Measurements from ENCODE around the gene YPEL4. TPM values are rescaled to one million over a fixed set of nuclear protein-coding genes. Genes with fewer than 3 reads are reported as not detected.

The YPEL4 gene
- total RNA-seq, 3 donors from 2014 or later (not counting 1 experiment from before 2014, with no cell fraction given) = 1.2 to 1.3 (median 1.2) TPM

GRCh38 chr11:57596266-57596885 lies 53.3 kb downstream of the YPEL4 start:
- H3K27ac ChIP-seq (ENCODE audit: low read length) = no peak overlapping the region
- peaks cover 33 to 41% of the 10 kb centered on the region in 2 donors for H3K27me3 Mint-ChIP-seq (ENCODE audit: low read depth in 2 of 2)
- ATAC-seq (no peak), DNase-seq (no peak)
- no peak overlapping the region for H3K27ac Mint-ChIP-seq
- no peaks in the 10 kb centered on the region for H3K36me3 Mint-ChIP-seq
- H3K9me3 Mint-ChIP-seq = no peaks in the 10 kb centered on the region
- no peaks in the 10 kb centered on the region for H3K9me3 ChIP-seq (ENCODE audit: control insufficient read depth, insufficient read depth, low read length)
- TF ChIP-seq CTCF (IDR thresholded peaks at IDR 0.05) = no peak
- H3K4me3 ChIP-seq (ENCODE audit: low read length) = no peak overlapping the region
- WGBS (ENCODE audit: insufficient coverage) = 82% methylated on average over 4 of the region's 5 CpGs
- H3K27me3 ChIP-seq (ENCODE audit: control insufficient read depth, insufficient read depth, low read length) = peaks cover 6% of the 10 kb centered on the region
- H3K4me1 ChIP-seq (ENCODE audit: control insufficient read depth, insufficient read depth, low read length) = peaks cover 3% of the 10 kb centered on the region
- intact Hi-C loops (cut with micrococcal nuclease) = no loop called here
- peaks cover 0 to 11% of the 10 kb centered on the region in 2 donors for H3K4me1 Mint-ChIP-seq
- H3K4me3 Mint-ChIP-seq = no peak overlapping the region
- H3K36me3 ChIP-seq (ENCODE audit: control insufficient read depth, insufficient read depth, low read length) = no peaks in the 10 kb centered on the region

Other genes starting within 250 kb of the YPEL4 start
- gene SLC43A3, start 222.8 kb downstream of the YPEL4 start, total RNA-seq = 10 to 100 TPM; 17.0 to 22.2 (median 20.7) TPM
- gene RTN4RL2, start 189.4 kb downstream of the YPEL4 start, total RNA-seq = under 1 TPM; 0.38 to 0.61 (median 0.48) TPM
- 10 to 100 TPM; 11.3 to 20.6 (median 13.9) TPM for gene SLC43A1, start 134.2 kb downstream of the YPEL4 start, total RNA-seq
- 10 to 100 TPM; 15.0 to 18.8 (median 17.1) TPM for gene TIMM10, start 119.2 kb downstream of the YPEL4 start, total RNA-seq
- not detected for gene SMTNL1, start 112.3 kb downstream of the YPEL4 start, total RNA-seq
- gene UBE2L6, start 82.2 kb downstream of the YPEL4 start, total RNA-seq = 100 to 1,000 TPM in 2 of 3 donors, 10 to 100 TPM in 1; 89.1 to 108 (median 103) TPM
- gene SERPING1, start 52.2 kb downstream of the YPEL4 start, total RNA-seq = under 1 TPM in 1 of 3 donors, not detected in 2; 0.50 TPM
- 10 to 100 TPM; 18.5 to 23.1 (median 22.8) TPM for gene CLP1, start 7.8 kb upstream of the YPEL4 start, total RNA-seq
- 10 to 100 TPM; 46.1 to 64.0 (median 55.5) TPM for gene ZDHHC5, start 18.2 kb upstream of the YPEL4 start, total RNA-seq
- gene MED19, start 62.3 kb upstream of the YPEL4 start, total RNA-seq = 10 to 100 TPM; 11.0 to 15.1 (median 13.3) TPM
- gene TMX2, start 62.7 kb upstream of the YPEL4 start, total RNA-seq = 10 to 100 TPM; 43.6 to 70.4 (median 45.7) TPM
- 10 to 100 TPM; 55.3 to 83.3 (median 61.0) TPM for gene SELENOH, start 91.6 kb upstream of the YPEL4 start, total RNA-seq
- gene BTBD18, start 101.9 kb upstream of the YPEL4 start, total RNA-seq = not detected
- gene CTNND1, start 111.9 kb upstream of the YPEL4 start, total RNA-seq = 10 to 100 TPM; 17.1 to 17.7 (median 17.3) TPM

Data from natural killer cell (primary cell).